Measurements from ENCODE around the gene DNAH3. TPM values are rescaled to one million over a fixed set of nuclear protein-coding genes. Genes with fewer than 3 reads are reported as not detected.

The DNAH3 gene
- total and polyA plus RNA-seq, 2 experiments from 2014 or later = not detected

DNA sequence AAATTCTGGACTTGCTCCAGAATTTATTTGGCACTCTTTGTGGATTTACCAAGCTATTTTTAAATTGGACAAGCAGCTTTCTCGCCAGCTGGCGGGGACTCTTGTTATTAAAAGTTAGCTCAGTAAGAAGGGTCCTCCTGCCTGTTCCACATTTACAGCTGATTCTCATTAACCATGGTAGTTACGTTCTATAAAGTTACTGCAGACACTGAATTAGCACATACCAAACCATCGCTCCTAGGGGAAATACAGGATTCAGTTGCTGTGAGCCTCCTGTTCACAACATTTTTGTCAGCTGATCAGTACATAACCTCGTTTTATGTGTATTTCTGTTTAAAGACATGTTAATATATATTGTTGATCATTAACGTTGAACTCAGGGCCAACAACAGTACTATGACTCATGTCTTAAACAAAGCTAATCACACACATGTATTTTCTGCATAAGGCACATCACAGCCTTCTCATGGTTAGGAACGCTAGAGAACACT is 12.1 kb upstream of the DNAH3 start:
- peaks cover 28% of the 10 kb centered on the region for H3F3A ChIP-seq (ENCODE audit: insufficient read depth)
- no peaks in the 10 kb centered on the region for H3K79me2 ChIP-seq (ENCODE audit: insufficient read depth)
- H3K9me2 ChIP-seq (ENCODE audit: insufficient read depth) = no peaks in the 10 kb centered on the region
- H3K4me2 ChIP-seq (ENCODE audit: unreplicated experiment) = no peak overlapping the region
- H3K27ac ChIP-seq = no peak overlapping the region
- 33 to 39% methylated on average over 7 of the region's 7 CpGs for WGBS, 2 experiments (ENCODE audit: low coverage in 1 of 2, low lambda C conversion rate in 2 of 2, missing lambda C conversion rate in 2 of 2)
- H3K4me1 ChIP-seq (ENCODE audit: insufficient read depth) = peaks cover 38% of the 10 kb centered on the region
- H3K4me3 ChIP-seq = no peak overlapping the region
- H2AFZ ChIP-seq = no peak overlapping the region
- in situ Hi-C loops (cut with MboI) = no loop called here
- 0 out of 2 replicates have a peak, but pooled peaks cover 3% of the 10 kb centered on the region for H3K36me3 ChIP-seq (ENCODE audit: low read depth)
- no peak overlapping the region for H3K9ac ChIP-seq
- no peaks in the 10 kb centered on the region for H4K20me1 ChIP-seq (ENCODE audit: insufficient read depth)
- no peaks in the 10 kb centered on the region for H3K9me3 ChIP-seq (ENCODE audit: low read depth)
- peak; percentile 25 for DNase-seq
- no peak for TF ChIP-seq EZH2phosphoT487 (IDR thresholded peaks at IDR 0.05; ENCODE audit: insufficient read depth, low read depth)
- TF ChIP-seq EZH2 (IDR thresholded peaks at IDR 0.05; ENCODE audit: insufficient read depth, poor library complexity, severe bottlenecking) = no peak
- no peaks in the 10 kb centered on the region for H3K27me3 ChIP-seq (replicated peaks; ENCODE audit: insufficient read depth)

DNA sequence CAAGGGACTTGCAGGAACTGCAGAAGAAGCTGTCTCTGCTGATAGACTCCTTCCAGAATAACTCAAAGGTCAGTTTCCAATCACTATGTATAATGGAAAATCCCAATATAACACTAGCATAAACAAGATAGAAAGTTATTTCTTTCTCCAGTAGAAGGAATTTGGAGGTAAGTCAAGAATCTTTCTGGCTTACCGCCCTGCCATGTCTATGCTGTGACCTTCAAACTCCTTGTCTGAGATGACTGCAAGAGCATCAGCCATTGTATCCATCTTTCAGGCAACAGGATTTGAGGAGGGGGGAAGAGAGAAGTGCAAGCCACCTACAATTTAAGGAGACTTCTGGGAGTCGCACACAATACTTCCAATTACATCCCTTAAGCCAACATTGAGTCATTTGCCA is 10.6 kb upstream of the DNAH3 start:
- no peak overlapping the region for H3K9ac ChIP-seq
- no peak overlapping the region for H3K4me3 ChIP-seq
- TF ChIP-seq EZH2phosphoT487 (IDR thresholded peaks at IDR 0.05; ENCODE audit: insufficient read depth, low read depth) (no peak), EZH2 (IDR thresholded peaks at IDR 0.05; ENCODE audit: insufficient read depth, poor library complexity, severe bottlenecking) (no peak)
- no peaks in the 10 kb centered on the region for H4K20me1 ChIP-seq (ENCODE audit: insufficient read depth)
- H3K27ac ChIP-seq = no peak overlapping the region
- no peaks in the 10 kb centered on the region for H3K79me2 ChIP-seq (ENCODE audit: insufficient read depth)
- no peaks in the 10 kb centered on the region for H3K27me3 ChIP-seq (replicated peaks; ENCODE audit: insufficient read depth)
- H3K36me3 ChIP-seq (ENCODE audit: low read depth) = 0 out of 2 replicates have a peak, but pooled peaks cover 3% of the 10 kb centered on the region
- H2AFZ ChIP-seq = no peak overlapping the region
- peak overlapping the region; percentile 22 for H3K4me2 ChIP-seq (ENCODE audit: unreplicated experiment)
- H3K9me3 ChIP-seq (ENCODE audit: low read depth) = no peaks in the 10 kb centered on the region
- in situ Hi-C loops (cut with MboI) = no loop called here
- H3K4me1 ChIP-seq (ENCODE audit: insufficient read depth) = peaks cover 31% of the 10 kb centered on the region
- 80 to 93% methylated on average over 2 of the region's 2 CpGs for WGBS, 2 experiments (ENCODE audit: low coverage in 1 of 2, low lambda C conversion rate in 2 of 2, missing lambda C conversion rate in 2 of 2)
- DNase-seq = peak; percentile 12
- H3K9me2 ChIP-seq (ENCODE audit: insufficient read depth) = no peaks in the 10 kb centered on the region
- H3F3A ChIP-seq (ENCODE audit: insufficient read depth) = peaks cover 24% of the 10 kb centered on the region

DNA sequence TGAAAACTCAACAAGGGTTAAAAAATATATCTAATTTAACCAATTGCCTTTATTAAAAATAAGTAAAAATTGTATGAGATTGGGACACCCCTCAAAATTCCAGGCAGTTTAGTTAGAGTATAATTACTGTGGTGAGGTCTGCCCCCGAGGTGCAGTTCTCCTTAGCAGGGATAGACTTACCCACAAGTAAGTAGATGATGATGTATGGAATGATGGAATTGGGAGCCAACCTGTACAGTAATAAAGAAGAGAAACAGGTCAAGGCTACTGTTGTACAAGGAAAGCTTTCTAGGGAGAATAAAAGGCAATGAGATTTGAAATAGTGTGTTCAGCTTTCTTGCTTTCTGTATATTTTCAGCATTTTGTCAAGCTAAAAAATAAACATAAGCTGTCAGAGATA is 9.6 kb upstream of the DNAH3 start:
- Histone ChIP-seq H4K20me1 (ENCODE audit: insufficient read depth) (no peaks in the 10 kb centered on the region), H3K79me2 (ENCODE audit: insufficient read depth) (no peaks in the 10 kb centered on the region), H2AFZ (no peak overlapping the region), H3K9me2 (ENCODE audit: insufficient read depth) (no peaks in the 10 kb centered on the region), H3K4me3 (no peak overlapping the region; the same call in 1 of the 2 replicates), H3K4me1 (ENCODE audit: insufficient read depth) (peaks cover 31% of the 10 kb centered on the region), H3K9me3 (ENCODE audit: low read depth) (no peaks in the 10 kb centered on the region), H3F3A (ENCODE audit: insufficient read depth) (peaks cover 24% of the 10 kb centered on the region), H3K9ac (no peak overlapping the region), H3K27ac (no peak overlapping the region), H3K4me2 (ENCODE audit: unreplicated experiment) (peak overlapping the region; percentile 95), H3K27me3 (replicated peaks; ENCODE audit: insufficient read depth) (no peaks in the 10 kb centered on the region), H3K36me3 (ENCODE audit: low read depth) (0 out of 2 replicates have a peak, but pooled peaks cover 1% of the 10 kb centered on the region)
- in situ Hi-C loops (cut with MboI) = no loop called here
- no peak for DNase-seq
- 56 to 62% methylated on average over 1 of the region's 1 CpG for WGBS, 2 experiments (ENCODE audit: low coverage in 1 of 2, low lambda C conversion rate in 2 of 2, missing lambda C conversion rate in 2 of 2)
- no peak for TF ChIP-seq EZH2 (IDR thresholded peaks at IDR 0.05; ENCODE audit: insufficient read depth, poor library complexity, severe bottlenecking)
- no peak for TF ChIP-seq EZH2phosphoT487 (IDR thresholded peaks at IDR 0.05; ENCODE audit: insufficient read depth, low read depth)

DNA sequence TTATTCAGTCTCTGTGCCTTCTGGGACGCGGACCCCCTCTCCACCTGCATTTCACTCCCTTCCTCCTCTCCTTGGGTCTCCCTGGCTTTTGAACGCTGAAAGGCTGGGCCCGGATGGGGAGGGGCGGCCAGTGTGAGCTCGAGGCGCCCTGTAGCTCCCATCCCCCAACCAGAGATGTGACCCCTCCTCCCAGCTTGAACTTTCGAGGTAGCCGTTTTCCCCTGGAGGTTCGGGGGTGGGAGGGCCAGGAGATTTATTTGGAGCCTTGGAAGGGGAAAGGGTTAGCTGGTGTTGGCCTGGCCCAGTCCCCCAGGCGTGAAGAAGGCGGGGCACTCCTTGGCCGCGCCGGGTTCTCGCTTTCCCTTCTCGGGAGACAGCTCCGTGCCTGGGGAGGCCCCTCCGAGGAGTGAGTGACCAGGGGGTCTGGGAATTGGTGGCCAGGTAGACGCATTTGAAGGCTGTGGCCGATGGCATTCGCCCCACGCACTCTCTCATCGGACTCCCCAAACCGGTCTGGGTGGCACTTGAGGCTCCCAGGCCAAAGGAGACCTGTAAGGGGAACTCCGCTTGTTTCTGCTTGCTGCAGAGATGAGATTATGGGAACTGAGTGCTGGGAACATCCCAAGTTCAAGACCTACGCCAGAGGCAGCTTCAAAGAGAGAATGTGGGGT is 8.8 kb upstream of the DNAH3 start:
- Histone ChIP-seq H3F3A (ENCODE audit: insufficient read depth) (peaks cover 24% of the 10 kb centered on the region), H3K9me2 (ENCODE audit: insufficient read depth) (no peaks in the 10 kb centered on the region), H3K9ac (peak overlapping the region; percentile 82), H3K9me3 (ENCODE audit: low read depth) (no peaks in the 10 kb centered on the region), H3K27me3 (replicated peaks; ENCODE audit: insufficient read depth) (no peaks in the 10 kb centered on the region), H3K27ac (no peak overlapping the region), H3K79me2 (ENCODE audit: insufficient read depth) (no peaks in the 10 kb centered on the region), H4K20me1 (ENCODE audit: insufficient read depth) (no peaks in the 10 kb centered on the region), H2AFZ (peak overlapping the region; percentile 97), H3K4me2 (ENCODE audit: unreplicated experiment) (peak overlapping the region; percentile 95), H3K36me3 (ENCODE audit: low read depth) (no peaks in the 10 kb centered on the region), H3K4me1 (ENCODE audit: insufficient read depth) (peaks cover 31% of the 10 kb centered on the region), H3K4me3 (peak overlapping the region; percentile 94)
- 4% methylated on average over 26 to 27 of the region's 27 CpGs for WGBS, 2 experiments (ENCODE audit: low coverage in 1 of 2, low lambda C conversion rate in 2 of 2, missing lambda C conversion rate in 2 of 2)
- in situ Hi-C loops (cut with MboI) = no loop called here
- TF ChIP-seq EZH2 (IDR thresholded peaks at IDR 0.05; ENCODE audit: insufficient read depth, poor library complexity, severe bottlenecking) (no peak), EZH2phosphoT487 (IDR thresholded peaks at IDR 0.05; ENCODE audit: insufficient read depth, low read depth) (no peak)
- peak; percentile 55 for DNase-seq

Measured in GM23248 (cell line).